ENCODE measurements around the gene PAGE5. TPM values are rescaled to one million over a fixed set of nuclear protein-coding genes. Genes with fewer than 3 reads are reported as not detected.

PAGE5 gene, protein sequence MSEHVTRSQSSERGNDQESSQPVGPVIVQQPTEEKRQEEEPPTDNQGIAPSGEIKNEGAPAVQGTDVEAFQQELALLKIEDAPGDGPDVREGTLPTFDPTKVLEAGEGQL
- polyA plus RNA-seq (2012; ENCODE audit: insufficient read depth, insufficient read length), result not detected

DNA sequence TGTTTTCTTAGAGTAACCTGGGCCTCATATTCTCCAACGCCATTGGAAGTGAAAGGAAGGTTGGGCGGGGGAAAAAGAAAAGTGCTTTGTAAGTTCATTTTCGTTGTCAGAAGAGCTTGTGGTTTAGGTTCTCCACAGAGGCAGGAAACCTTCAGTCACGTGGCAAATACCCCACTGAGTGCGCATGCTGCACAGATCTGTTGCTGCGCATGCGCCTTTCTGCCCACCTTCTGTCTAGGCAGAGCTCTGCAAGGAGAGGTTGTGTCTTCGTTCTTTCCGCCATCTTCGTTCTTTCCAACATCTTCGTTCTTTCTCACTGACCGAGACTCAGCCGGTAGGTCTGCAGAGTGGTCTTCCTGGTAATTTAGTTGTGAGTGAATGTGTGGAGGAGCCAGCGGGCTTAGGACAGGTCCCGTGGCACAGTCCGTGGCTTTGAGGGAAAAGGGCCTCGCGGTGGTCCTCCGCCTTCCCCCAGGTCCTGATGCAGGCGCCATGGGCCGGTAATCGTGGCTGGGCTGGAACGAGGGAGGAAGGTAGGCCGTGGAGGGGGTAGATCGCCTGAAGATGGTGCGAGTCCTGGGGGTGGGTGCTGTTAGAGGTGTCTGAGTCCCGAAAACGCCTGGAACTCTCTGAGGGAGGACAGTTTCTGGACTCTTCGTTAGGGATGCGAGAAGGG, at the start of gene PAGE5:
PAGE5 (plus strand) TSS at position 228 of the 676 bp plus-strand sequence. CDS start 1,037 bp downstream, outside the sequence.
- DNase-seq (ENCODE audit: low read depth, low spot score), result peak; percentile 42
- no peak within 1 kb of the TSS for H3K4me3 ChIP-seq (ENCODE audit: low read length)

DNA sequence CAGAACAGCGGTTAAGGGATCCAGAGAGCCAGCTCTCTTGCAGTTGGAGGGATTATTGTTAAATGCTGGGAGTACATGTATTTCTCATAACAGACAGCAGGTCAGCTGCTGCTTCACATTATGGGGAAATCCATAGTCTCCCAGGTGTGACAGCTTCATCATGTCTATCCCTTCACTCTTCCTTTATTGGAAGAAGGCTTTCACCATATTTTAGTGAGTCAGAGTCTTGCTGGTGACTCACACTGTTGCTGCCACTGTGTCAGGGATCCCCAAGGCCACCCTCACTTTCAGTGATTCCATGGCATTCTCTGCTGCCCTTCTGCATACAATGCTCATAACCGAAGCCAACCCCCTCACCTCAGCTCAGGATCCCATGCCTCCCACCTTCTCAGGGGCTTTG, 32.9 kb upstream of the PAGE5 start:
- no peak overlapping the region for H3K4me3 ChIP-seq (ENCODE audit: low read length)
- DNase-seq (ENCODE audit: low read depth, low spot score), result no peak

DNA sequence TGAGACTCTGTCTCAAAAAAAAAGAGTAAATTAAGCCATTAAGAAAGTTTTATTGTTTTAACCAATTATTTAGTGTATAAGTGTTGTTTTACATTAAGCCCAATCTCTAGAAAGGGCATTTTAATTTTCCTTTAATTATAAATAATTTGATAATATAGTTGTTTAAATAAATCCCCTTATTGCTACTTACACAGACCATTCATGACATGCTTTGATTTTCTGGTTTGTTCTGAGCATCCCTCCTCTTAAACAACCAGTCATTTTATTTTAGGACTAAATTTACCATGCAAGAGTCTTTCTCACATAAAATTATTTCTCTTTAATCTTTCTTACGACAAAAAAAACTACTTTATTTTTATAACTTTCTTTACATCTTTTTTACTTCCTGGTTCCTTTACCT, 23.5 kb upstream of the PAGE5 start:
- no peak for DNase-seq (ENCODE audit: low read depth, low spot score)
- no peak overlapping the region for H3K4me3 ChIP-seq (ENCODE audit: low read length)

DNA sequence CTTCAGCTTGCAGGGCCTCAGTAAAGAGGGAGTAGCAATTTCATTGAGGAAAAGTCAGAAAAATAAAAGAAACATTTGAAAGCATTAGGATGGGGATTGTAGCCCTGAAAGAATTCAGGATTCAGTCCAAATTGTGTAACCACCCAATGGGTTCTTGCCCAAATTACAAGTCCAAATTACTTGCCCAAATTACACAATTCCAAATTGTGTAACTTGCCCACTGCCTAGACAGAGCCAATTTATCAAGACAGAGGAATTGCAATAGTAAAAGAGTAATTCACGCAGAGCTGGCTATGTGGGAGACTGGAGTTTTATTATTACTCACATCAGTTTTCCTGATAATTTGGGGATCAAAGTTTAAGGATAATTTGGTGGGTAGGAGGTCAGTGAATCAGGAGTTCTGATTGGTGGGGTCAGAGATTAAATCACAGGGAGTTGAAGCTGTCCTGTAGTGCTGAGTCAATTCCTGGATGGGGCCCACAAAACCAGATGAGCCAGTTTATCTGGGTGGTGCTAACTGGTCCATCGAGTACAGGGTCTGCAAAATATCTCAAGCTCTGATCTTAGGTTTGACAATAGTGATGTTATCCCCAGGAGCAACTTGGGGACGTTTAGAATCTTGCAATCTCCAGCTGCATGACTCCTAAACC, 18.1 kb upstream of the PAGE5 start:
- no peak overlapping the region for H3K4me3 ChIP-seq (ENCODE audit: low read length)
- DNase-seq (ENCODE audit: low read depth, low spot score), result no peak

DNA sequence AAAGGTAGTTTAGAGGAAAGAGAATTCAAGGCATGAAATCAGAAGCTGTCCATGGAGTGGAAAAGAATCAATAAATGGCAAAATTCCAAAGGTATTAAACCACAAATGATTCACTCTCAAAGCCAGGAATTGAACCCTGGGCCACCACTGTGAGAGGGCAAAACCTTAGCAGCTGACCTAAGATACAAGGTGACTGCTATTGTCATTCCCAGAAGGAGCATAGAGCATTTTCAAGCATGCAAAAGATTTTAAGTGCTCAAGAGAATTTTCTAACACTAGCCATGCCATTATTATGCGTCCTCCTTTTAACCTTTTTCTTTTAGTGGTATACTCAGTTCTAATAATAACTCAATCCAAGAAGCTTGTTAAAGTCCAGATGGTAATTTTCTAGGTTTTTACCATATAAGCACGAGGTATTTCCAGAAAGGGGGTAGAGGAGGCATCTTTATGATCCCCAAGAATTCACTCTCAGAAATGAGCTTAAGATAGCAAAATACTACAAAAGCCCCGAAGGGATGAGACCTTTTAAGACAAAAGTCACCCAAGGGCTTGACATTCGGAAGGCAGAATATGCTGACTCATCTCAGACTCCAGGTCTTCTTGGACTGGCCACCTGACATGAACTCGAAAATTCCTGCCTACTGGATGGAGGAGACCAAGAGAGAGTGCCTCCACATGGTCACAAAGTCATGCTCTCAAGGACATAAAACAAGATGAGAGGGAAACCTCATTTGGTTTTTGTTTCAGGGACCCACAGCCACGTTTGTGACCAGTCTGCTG, 13.8 kb upstream of the PAGE5 start:
- no peak for DNase-seq (ENCODE audit: low read depth, low spot score)
- no peak overlapping the region for H3K4me3 ChIP-seq (ENCODE audit: low read length)

DNA sequence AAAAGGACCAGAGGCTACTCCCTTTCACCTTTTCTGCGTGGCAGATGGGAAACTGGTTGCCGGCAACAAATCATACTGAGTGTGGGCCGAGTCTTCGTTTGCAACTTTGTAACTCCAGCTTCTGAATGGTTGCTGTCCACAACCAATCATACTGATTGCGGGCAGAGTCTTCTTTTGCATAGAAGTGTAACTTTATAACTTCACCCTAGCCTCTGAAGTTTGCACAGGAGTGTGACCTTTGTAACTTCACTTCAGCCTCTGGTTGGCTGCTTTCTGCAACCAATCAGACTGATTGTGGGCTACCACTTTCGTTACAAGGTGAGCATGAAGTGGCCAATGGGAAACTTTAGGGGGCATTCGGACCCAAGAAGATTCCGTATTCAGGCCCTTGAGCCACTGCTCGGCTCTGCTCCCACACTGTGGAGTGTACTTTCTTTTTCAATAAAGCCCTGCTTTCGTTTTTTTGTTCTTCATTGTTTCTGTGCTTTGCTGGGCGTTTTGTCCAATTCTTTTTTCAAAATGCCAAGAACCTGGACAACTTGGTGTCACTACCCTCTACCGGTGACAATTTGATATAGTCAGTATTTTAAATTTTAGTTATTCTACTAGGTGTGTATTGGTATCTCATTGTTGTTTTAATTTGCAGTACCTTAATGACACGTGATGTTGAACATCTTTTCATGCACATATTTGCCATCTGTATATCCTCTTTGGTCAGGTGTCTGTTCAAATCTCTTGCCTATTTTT, 9.0 kb upstream of the PAGE5 start:
- no peak for DNase-seq (ENCODE audit: low read depth, low spot score)
- H3K4me3 ChIP-seq (ENCODE audit: low read length), result no peak overlapping the region

DNA sequence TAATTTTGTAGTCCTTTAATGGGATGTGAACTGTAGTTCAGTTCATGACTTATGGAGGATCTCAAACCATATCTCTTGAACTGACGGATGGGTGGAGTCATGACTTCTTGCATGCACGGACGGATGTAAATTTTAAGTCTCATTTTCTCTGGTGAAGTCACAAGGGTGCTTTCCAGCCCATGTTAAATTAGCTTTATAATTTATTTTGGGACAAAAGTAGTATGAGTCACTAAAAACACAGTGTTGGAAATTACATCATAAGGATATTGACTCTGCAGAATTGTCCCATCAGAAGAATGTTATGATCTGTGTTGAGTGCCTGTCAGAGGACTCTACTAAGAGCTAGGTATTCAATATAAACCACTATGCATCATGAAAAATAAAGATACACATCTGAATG, 6.8 kb upstream of the PAGE5 start:
- H3K4me3 ChIP-seq (ENCODE audit: low read length), result no peak overlapping the region
- DNase-seq (ENCODE audit: low read depth, low spot score), result no peak

DNA sequence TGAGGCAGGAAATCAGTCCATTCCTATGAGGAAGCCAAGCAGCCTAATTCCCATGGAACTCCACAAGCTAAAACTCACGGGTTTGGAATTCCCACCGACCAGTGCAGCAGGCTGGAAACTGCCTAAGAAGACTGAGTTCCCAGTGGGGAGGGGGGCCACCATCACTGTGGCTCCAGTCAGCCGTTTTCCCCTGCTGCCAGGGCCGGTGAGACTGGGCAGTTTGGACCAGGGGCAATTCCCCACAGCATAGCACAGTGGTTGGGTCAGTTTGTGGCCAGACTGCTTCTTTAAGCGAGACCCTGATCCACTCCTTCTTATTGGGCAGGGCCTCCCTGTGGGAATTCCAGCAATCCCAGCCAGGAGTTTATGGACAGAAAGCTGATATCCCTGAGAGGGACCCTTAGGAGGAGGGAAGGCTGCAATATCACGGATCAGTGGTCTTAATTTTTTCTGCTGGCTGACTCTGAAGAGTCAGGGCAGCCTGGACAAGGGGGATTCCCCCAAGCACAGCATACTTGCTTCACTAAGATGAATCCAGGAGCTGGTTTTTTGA, 20.7 kb downstream of the PAGE5 start:
- no peak for DNase-seq (ENCODE audit: low read depth, low spot score)
- H3K4me3 ChIP-seq (ENCODE audit: low read length), result no peak overlapping the region

DNA sequence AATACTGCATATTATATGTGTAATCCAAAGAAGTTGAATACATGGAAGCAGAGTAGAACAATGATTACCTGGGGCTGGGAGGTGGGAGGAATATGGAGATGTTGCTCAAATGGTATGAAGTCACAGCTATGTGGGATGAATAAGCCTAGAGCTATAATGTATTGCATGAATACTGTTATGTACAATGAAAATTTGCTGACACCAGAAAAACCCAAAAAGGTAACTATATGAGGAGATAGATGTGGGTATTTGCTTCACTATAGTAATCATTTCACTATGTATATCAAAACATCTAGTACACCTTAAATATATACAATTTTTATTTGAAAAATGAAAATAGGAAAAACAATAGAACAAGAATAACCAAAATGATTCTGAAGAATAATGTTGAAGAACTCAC, 33.4 kb downstream of the PAGE5 start:
- no peak for DNase-seq (ENCODE audit: low read depth, low spot score)
- no peak overlapping the region for H3K4me3 ChIP-seq (ENCODE audit: low read length)

DNA sequence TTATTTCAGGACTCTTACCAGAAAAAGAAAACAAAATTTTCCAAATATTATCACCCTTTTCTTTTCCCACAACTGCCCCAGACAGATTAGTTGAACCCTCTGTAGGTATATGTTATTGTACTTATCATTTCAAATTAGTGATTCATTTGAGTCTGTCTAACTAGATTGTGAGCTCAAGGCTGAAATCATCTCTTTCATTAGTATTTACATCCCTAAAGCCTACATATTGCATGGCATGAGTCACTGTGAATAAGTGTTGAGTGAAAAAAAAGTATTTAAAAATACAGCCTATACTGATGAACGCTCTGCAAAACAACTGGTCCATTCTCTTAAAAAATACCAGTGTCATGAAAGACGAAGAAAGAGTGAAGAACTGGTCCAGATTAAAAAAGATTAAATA, 40.7 kb downstream of the PAGE5 start:
- DNase-seq (ENCODE audit: low read depth, low spot score), result no peak
- no peak overlapping the region for H3K4me3 ChIP-seq (ENCODE audit: low read length)

DNA sequence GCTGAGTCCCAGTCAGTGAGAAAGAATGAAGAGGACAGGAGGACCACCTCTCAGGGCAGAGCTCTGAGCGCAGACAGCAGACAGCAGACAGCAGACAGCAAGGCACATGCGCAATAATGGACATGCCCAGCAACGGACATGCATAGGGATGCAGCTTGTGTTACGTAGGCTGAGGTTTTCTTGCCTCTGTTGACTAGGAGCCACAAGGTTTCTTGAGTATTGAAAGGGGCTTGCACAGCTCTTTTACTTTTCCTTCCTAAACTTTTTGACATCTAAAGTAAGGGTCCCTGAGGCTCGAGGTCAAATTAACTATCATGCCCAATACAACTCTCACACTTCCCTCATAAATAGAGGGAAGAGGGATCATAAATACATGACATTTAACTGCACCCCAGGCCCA, 44.7 kb downstream of the PAGE5 start, which contains the start of gene PAGE3:
PAGE3 (minus strand) TSS at position 101 of the 400 bp plus-strand sequence. CDS start 1,013 bp downstream, outside the sequence.
- H3K4me3 ChIP-seq (ENCODE audit: low read length), result no peak within 1 kb of the TSS
- DNase-seq (ENCODE audit: low read depth, low spot score), result no peak
